Ascending aorta (tissue), 2 donors: Measurements from ENCODE around the gene ZNF417. TPM values are rescaled to one million over a fixed set of nuclear protein-coding genes. Genes with fewer than 3 reads are reported as not detected.
"Not testable (repeated sequence)": the region's sequence is repeated elsewhere in the genome, so short reads cannot be mapped to it uniquely, and the experiment has no call there.

Experiments
- DNase-seq, 2 donors: peaks; one replicate each; pipeline ENCODE4 v3.0.0-alpha.2; 2019; ENCODE audit warnings: low spot score in 2 of 2
- H3K27ac ChIP-seq, 2 donors: fragments of 200-600 bp; sonication (generic); one replicate each; pipeline ENCODE4 v1.5.1; 2016 to 2017; ENCODE audit warnings: mild to moderate bottlenecking in 1 of 2
- H3K27me3 ChIP-seq: fragments of 200-600 bp; sonication (generic); one replicate; pipeline ENCODE4 v1.5.1; 2017
- H3K36me3 ChIP-seq, 2 donors: fragments of 200-600 bp; sonication (generic); one replicate each; pipeline ENCODE4 v1.5.1; 2016
- H3K4me1 ChIP-seq, 2 donors: fragments of 200-600 bp; sonication (generic); one replicate each; pipeline ENCODE4 v1.5.1; 2016 to 2017; ENCODE audit warnings: mild to moderate bottlenecking in 1 of 2
- H3K4me3 ChIP-seq, 2 donors: fragments of 200-600 bp; sonication (generic); one replicate each; pipeline ENCODE4 v1.5.1; 2016 to 2017; ENCODE audit warnings: mild to moderate bottlenecking in 1 of 2
- H3K9me3 ChIP-seq, 2 donors: fragments of 200-600 bp; sonication (generic); one replicate each; pipeline ENCODE4 v1.5.1; 2016
- intact Hi-C: fragments of 100-400 bp; cut with DNase I; formaldehyde crosslinking; loops from one replicate; pipeline ENCODE4 v1.15.1; 2023
- total RNA-seq: library from RNA; depleted of rRNA; stranded (reverse); fragments of >200 nt; gene quantifications from one replicate; pipeline ENCODE4 v1.1.0, GENCODE V29; 2016
- TF ChIP-seq, protein P1 (sequence below), 3 experiments: fragments of 200-600 bp in 2 of 3; fragments of 450-650 bp in 1 of 3; sonication (generic) in 2 of 3; IDR thresholded peaks; one replicate each; pipeline ENCODE4 v1.5.1; 2016 to 2019; ENCODE audit warnings: antibody characterized with exemption in 3 of 3, mild to moderate bottlenecking in 1 of 3, moderate library complexity in 1 of 3

The ZNF417 gene
- total RNA-seq: 2.3 TPM

DNA sequence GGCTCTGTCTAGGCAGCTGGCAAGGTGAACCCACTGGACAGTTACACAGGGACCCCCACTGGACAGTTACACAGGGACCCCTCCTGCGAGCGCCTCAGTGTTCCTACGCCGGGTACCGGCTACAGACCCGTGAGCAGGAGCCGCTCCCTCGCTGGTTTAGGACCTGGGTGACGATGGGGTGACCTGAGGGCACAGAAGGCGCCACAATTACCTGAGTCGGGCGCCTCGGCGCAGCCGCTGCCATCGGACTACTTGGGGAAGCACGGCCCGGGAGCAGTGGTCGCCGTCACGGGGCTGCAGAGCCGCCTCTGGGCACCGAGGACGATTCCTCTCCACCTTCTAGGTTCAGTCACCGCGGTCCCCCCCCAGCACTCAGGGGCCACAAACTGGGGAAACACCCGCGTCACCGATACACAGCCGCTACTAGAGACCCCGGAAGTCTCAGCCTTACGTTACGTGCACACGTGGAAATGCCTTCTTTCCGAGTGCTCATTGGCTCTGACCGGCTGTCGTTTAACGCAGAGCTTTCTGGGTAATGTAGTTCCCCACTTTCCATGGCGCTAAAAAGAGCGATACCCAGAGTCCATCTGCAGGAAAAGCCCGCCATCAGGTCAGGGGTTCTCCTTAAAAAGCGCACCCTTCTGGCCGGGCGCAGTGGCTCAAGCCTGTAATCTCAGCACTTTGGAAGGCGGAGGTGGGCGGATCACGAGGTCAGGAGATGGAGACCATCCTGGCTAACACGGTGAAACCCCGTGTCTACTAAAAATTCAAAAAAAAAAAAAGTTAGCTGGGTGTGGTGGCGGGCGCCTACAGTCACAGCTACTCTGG, at the start of gene ZNF417:
Gene ZNF417, minus strand, starts transcription at position 425 of the 828 bp plus-strand sequence. Its CDS starts 181 bp downstream, at position 244.
- intact Hi-C loops: loop anchor here (1.0 to 5.0 kb wide), 3 partner anchors 86 to 236 kb away; partner anchors contain the start of genes ZNF329, ZNF552 and ZNF606
- H3K27me3 ChIP-seq, H3K4me1 ChIP-seq: not testable (repeated sequence)
- Histone ChIP-seq H3K9me3 (peaks cover 13 to 53% of the 10 kb centered on the region in 2 donors), H3K27ac (peak within 1 kb of the TSS; percentile 70 to 80), H3K4me3 (peak within 1 kb of the TSS; percentile 86 to 89), H3K36me3 (peaks cover 20 to 41% of the 10 kb centered on the region in 2 donors)
- TF ChIP-seq, protein P1, sequence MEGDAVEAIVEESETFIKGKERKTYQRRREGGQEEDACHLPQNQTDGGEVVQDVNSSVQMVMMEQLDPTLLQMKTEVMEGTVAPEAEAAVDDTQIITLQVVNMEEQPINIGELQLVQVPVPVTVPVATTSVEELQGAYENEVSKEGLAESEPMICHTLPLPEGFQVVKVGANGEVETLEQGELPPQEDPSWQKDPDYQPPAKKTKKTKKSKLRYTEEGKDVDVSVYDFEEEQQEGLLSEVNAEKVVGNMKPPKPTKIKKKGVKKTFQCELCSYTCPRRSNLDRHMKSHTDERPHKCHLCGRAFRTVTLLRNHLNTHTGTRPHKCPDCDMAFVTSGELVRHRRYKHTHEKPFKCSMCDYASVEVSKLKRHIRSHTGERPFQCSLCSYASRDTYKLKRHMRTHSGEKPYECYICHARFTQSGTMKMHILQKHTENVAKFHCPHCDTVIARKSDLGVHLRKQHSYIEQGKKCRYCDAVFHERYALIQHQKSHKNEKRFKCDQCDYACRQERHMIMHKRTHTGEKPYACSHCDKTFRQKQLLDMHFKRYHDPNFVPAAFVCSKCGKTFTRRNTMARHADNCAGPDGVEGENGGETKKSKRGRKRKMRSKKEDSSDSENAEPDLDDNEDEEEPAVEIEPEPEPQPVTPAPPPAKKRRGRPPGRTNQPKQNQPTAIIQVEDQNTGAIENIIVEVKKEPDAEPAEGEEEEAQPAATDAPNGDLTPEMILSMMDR (IDR thresholded peaks at IDR 0.05): peak in 1 of 3 experiments; percentile 16
- peak; percentile 50 to 92 for DNase-seq

GRCh38 chr19:57964761-57965160, 48.4 kb upstream of the ZNF417 start:
- TF ChIP-seq, protein P1 (IDR thresholded peaks at IDR 0.05): no peak
- intact Hi-C loops: no loop called here
- H3K36me3 ChIP-seq: peaks cover 0 to 3% of the 10 kb centered on the region in 2 donors
- H3K27ac ChIP-seq: no peak overlapping the region
- peaks cover 59 to 94% of the 10 kb centered on the region in 2 donors for H3K9me3 ChIP-seq
- no peaks in the 10 kb centered on the region for H3K4me1 ChIP-seq
- H3K27me3 ChIP-seq: no peaks in the 10 kb centered on the region
- DNase-seq: no peak
- H3K4me3 ChIP-seq: no peak overlapping the region

- TF ChIP-seq, protein P1 (IDR thresholded peaks at IDR 0.05): no peak
- Histone ChIP-seq H3K9me3 (peaks cover 54 to 96% of the 10 kb centered on the region in 2 donors), H3K4me3 (no peak overlapping the region), H3K27me3 (no peaks in the 10 kb centered on the region), H3K4me1 (no peaks in the 10 kb centered on the region), H3K27ac (no peak overlapping the region), H3K36me3 (no peaks in the 10 kb centered on the region)
- no peak for DNase-seq
- intact Hi-C loops: no loop called here
Measured at GRCh38 chr19:57961785-57962184, 45.4 kb upstream of the ZNF417 start.

GRCh38 chr19:57954996-57955395, 38.6 kb upstream of the ZNF417 start:
- no peaks in the 10 kb centered on the region for H3K36me3 ChIP-seq
- no peak for DNase-seq
- no peaks in the 10 kb centered on the region for H3K4me1 ChIP-seq
- peaks cover 24 to 50% of the 10 kb centered on the region in 2 donors for H3K9me3 ChIP-seq
- H3K4me3 ChIP-seq: no peak overlapping the region
- TF ChIP-seq, protein P1 (IDR thresholded peaks at IDR 0.05): no peak
- H3K27ac ChIP-seq: no peak overlapping the region
- H3K27me3 ChIP-seq: no peaks in the 10 kb centered on the region
- intact Hi-C loops: no loop called here

DNA sequence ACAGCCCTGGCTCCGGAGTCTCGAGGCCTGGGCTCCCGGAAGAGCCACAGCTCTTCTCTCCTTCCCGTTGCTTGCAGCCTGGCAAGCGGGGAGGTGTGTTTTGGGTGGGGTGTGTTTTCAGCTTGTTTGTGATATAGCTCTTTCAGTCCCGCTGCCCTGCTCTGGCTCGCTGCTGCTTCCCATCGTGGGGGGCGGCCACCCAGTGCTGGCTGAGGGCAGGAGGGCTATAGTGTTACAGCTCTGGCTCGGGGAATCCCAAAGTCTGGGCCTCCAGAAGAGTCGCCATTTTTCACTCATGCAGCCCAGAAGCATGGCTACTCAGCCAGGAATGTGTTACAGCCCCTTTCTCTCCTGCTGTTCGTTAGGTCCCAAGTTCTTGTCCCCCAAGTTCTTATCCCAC, 33.3 kb upstream of the ZNF417 start:
- no peak for DNase-seq
- intact Hi-C loops: no loop called here
- Histone ChIP-seq H3K4me3 (no peak overlapping the region), H3K27me3 (no peaks in the 10 kb centered on the region), H3K4me1 (no peaks in the 10 kb centered on the region), H3K9me3 (peaks cover 18 to 33% of the 10 kb centered on the region in 2 donors), H3K36me3 (no peaks in the 10 kb centered on the region), H3K27ac (no peak overlapping the region)
- TF ChIP-seq, protein P1 (IDR thresholded peaks at IDR 0.05): no peak
